BLaER1 treated with 17β-estradiol and CSF1 and Interleukin-3, amounts not matched to agents 10 nM and 100 nM (cell line): ENCODE data around the gene LCLAT1.
"Not testable (repeated sequence)": the region's sequence is repeated elsewhere in the genome, so short reads cannot be mapped to it uniquely, and the experiment has no call there.

Experiments used
- H3K27ac ChIP-seq, 11 experiments: shearing (Covaris generic); formaldehyde crosslinking; 2 replicates each; pipeline ENCODE4 v1.8.1; 2022
- H3K27me3 ChIP-seq, 11 experiments: shearing (Covaris generic); formaldehyde crosslinking; 2 replicates each; pipeline ENCODE4 v1.8.1; 2022
- H3K36me3 ChIP-seq, 11 experiments: shearing (Covaris generic); formaldehyde crosslinking; 2 replicates each; pipeline ENCODE4 v1.8.1; 2022
- H3K4me1 ChIP-seq, 10 experiments: shearing (Covaris generic); formaldehyde crosslinking; 2 replicates each; pipeline ENCODE4 v1.8.1; 2022
- H3K4me2 ChIP-seq, 11 experiments: shearing (Covaris generic); formaldehyde crosslinking; 2 replicates each; pipeline ENCODE4 v1.8.1; 2022
- H3K4me3 ChIP-seq, 10 experiments: shearing (Covaris generic); formaldehyde crosslinking; 2 replicates each; pipeline ENCODE4 v1.8.1; 2022
- H3K9ac ChIP-seq, 11 experiments: shearing (Covaris generic); formaldehyde crosslinking; 2 replicates each; pipeline ENCODE4 v1.8.1; 2022
- H3K9me3 ChIP-seq, 11 experiments: shearing (Covaris generic); formaldehyde crosslinking; replicated peaks in 1 of 11; 2 replicates each; pipeline ENCODE4 v1.8.1; 2022
- H4K20me1 ChIP-seq, 11 experiments: shearing (Covaris generic); formaldehyde crosslinking; 2 replicates each; pipeline ENCODE4 v1.8.1; 2022
- Cebpa-rat ChIP-seq, 11 experiments: shearing (Covaris generic); IDR thresholded peaks; 2 replicates each; pipeline ENCODE4 v1.8.1; 2022

LCLAT1 gene

DNA sequence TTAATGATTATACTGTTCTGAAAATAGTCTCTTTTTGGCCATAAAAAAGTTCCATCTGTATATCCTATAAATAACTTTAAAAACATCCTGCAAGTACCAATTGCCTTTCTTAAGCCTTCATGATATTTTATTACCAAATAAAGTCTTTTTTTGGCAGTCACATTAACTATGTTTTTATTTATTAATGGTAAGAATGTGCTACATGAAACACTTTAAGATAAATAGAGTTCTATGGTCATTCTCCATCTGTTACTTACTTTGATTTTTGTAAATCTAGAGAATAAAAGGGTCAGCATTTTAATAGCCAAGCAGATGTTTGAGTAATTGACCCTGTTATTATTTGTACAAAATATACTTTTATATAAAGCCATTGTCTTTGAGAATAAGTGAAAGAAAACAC, 52.6 kb downstream of the LCLAT1 start:
- Histone ChIP-seq H3K4me3 (no peak overlapping the region), H3K9me3 (peaks cover 77 to 86% (median 83%) of the 10 kb centered on the region in 11 experiments)
- TF ChIP-seq Cebpa-rat (IDR thresholded peaks at IDR 0.05): no peak

DNA sequence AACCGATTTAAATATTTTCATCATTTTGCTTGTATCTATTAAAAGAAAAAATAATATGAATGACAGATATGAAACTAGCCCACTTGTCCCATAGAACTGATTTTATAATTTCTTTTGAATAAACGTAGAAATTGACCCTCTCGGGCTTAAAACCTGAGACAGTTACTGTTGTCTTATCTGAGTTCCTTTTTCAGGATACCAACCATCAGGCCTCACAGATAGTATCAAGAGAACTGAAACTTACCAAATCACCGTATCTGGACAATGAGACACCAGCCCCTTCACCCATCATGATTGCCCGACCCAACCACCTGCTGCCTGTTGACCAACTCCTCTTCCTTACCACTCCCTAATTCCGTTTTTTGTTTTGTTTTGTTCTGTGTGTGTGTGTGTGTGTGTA, 53.7 kb downstream of the LCLAT1 start:
- no peak overlapping the region for H3K27ac ChIP-seq
- H3K36me3 ChIP-seq: peaks cover 26 to 65% (median 49%) of the 10 kb centered on the region in 11 experiments
- H3K4me1 ChIP-seq: peaks cover 25 to 40% (median 27%) of the 10 kb centered on the region in 10 experiments
- no peaks in the 10 kb centered on the region for H3K27me3 ChIP-seq
- no peak overlapping the region for H3K4me2 ChIP-seq
- H4K20me1 ChIP-seq: no peaks in the 10 kb centered on the region
- H3K9me3 ChIP-seq: peaks cover 73 to 78% (median 74%) of the 10 kb centered on the region in 11 experiments
- no peak for TF ChIP-seq Cebpa-rat (IDR thresholded peaks at IDR 0.05)
- no peak overlapping the region for H3K9ac ChIP-seq
- no peak overlapping the region for H3K4me3 ChIP-seq

More for the DNA sequence above, 52.6 kb downstream of the LCLAT1 start:
- H3K9ac ChIP-seq: no peak overlapping the region
- peaks cover 26 to 65% (median 49%) of the 10 kb centered on the region in 11 experiments for H3K36me3 ChIP-seq
- H3K4me2 ChIP-seq: no peak overlapping the region
- H3K27me3 ChIP-seq: no peaks in the 10 kb centered on the region
- peaks cover 24 to 45% (median 27%) of the 10 kb centered on the region in 10 experiments for H3K4me1 ChIP-seq
- no peak overlapping the region for H3K27ac ChIP-seq
- no peaks in the 10 kb centered on the region for H4K20me1 ChIP-seq

GRCh38 chr2:30502310-30502709, 55.3 kb downstream of the LCLAT1 start:
- Histone ChIP-seq H3K27me3 (no peaks in the 10 kb centered on the region), H3K36me3 (peaks cover 26 to 52% (median 40%) of the 10 kb centered on the region in 11 experiments), H3K4me1 (peaks cover 17 to 26% (median 21%) of the 10 kb centered on the region in 10 experiments), H3K4me2 (no peak overlapping the region), H3K4me3 (no peak overlapping the region), H3K9ac (no peak overlapping the region), H3K9me3 (peaks cover 60 to 67% (median 61%) of the 10 kb centered on the region in 11 experiments), H3K27ac (no peak overlapping the region), H4K20me1 (no peaks in the 10 kb centered on the region)
- TF ChIP-seq Cebpa-rat (IDR thresholded peaks at IDR 0.05): no peak

GRCh38 chr2:30503007-30503694, 56.1 kb downstream of the LCLAT1 start:
- no peaks in the 10 kb centered on the region for H3K27me3 ChIP-seq
- no peak for TF ChIP-seq Cebpa-rat (IDR thresholded peaks at IDR 0.05)
- peaks cover 17 to 26% (median 21%) of the 10 kb centered on the region in 10 experiments for H3K4me1 ChIP-seq
- H3K4me2 ChIP-seq: peak overlapping the region; percentile 4 to 54 (median 28); a peak in 18 of 22 replicates
- peak overlapping the region in 1 of 11 experiments; percentile 46; a peak in 1 of 22 replicates for H3K9ac ChIP-seq
- no peak overlapping the region for H3K4me3 ChIP-seq
- no peaks in the 10 kb centered on the region for H4K20me1 ChIP-seq
- H3K9me3 ChIP-seq: peaks cover 60 to 67% (median 61%) of the 10 kb centered on the region in 11 experiments
- H3K27ac ChIP-seq: peak overlapping the region in 8 of 11 experiments; percentile 6 to 44 (median 22); a peak in 9 of 22 replicates
- peaks cover 20 to 50% (median 39%) of the 10 kb centered on the region in 11 experiments for H3K36me3 ChIP-seq

DNA sequence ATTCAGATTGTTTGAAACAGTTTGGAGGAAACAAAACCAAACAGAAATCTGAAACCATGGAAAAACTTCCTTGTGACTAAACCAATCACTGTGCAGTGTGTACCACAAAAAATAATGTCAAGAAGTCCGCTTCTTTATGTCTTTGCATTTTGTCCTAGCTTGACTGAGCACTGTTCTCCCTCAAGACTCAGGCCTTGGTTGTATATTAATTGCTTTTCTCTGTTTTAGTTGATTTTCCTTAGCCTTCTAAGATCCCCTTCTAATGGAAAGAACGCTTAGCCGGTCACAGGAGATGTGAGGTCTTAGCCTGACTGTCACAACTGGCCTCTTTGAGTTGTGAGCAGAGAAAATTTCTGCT, 56.6 kb downstream of the LCLAT1 start:
- Histone ChIP-seq H3K9ac (peak overlapping the region in 1 of 11 experiments; percentile 46; a peak in 1 of 22 replicates), H3K4me2 (peak overlapping the region in 10 of 11 experiments; percentile 10 to 55 (median 32); a peak in 15 of 22 replicates), H3K27ac (peak overlapping the region in 9 of 11 experiments; percentile 6 to 44 (median 20); a peak in 10 of 22 replicates), H3K4me1 (peaks cover 17 to 26% (median 21%) of the 10 kb centered on the region in 10 experiments), H4K20me1 (no peaks in the 10 kb centered on the region), H3K4me3 (no peak overlapping the region), H3K9me3 (peaks cover 60 to 67% (median 61%) of the 10 kb centered on the region in 11 experiments), H3K27me3 (no peaks in the 10 kb centered on the region), H3K36me3 (peaks cover 19 to 45% (median 35%) of the 10 kb centered on the region in 11 experiments)
- no peak for TF ChIP-seq Cebpa-rat (IDR thresholded peaks at IDR 0.05)

DNA sequence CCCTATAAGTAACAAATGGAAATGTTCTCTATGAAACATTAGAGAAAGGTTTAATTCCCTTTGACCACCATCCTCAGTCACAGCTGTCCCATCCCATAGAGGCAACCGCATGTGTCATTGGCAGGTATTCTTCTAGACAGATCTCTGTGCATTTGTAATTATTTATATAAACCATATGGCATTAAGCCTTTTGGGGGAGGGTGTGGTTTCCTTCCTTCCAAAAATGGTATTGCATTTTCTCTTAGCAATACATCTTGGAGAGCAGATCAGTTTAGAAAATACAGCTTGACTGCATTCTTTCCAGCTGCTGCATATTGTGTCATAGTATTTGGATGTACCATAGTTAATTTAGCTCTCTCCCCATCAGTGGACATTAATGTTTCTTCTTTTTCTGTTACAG, 57.7 kb downstream of the LCLAT1 start:
- H3K36me3 ChIP-seq: peaks cover 18 to 35% (median 27%) of the 10 kb centered on the region in 11 experiments
- H3K9me3 ChIP-seq: peaks cover 51 to 67% (median 56%) of the 10 kb centered on the region in 11 experiments
- H4K20me1 ChIP-seq: 0 out of 22 replicates have a peak, but pooled peaks cover 0 to 4% (median 0%) of the 10 kb centered on the region in 11 experiments
- no peak overlapping the region for H3K9ac ChIP-seq
- no peak for TF ChIP-seq Cebpa-rat (IDR thresholded peaks at IDR 0.05)
- peaks cover 17 to 26% (median 21%) of the 10 kb centered on the region in 10 experiments for H3K4me1 ChIP-seq
- no peaks in the 10 kb centered on the region for H3K27me3 ChIP-seq
- H3K27ac ChIP-seq: peak overlapping the region in 1 of 11 experiments; percentile 33; a peak in 1 of 22 replicates
- H3K4me3 ChIP-seq: no peak overlapping the region
- peak overlapping the region in 4 of 11 experiments; percentile 18 to 45 (median 21); a peak in 4 of 22 replicates for H3K4me2 ChIP-seq

- Histone ChIP-seq H3K9ac (no peak overlapping the region), H4K20me1 (0 out of 22 replicates have a peak, but pooled peaks cover 0 to 4% (median 0%) of the 10 kb centered on the region in 11 experiments), H3K4me1 (peaks cover 17 to 26% (median 21%) of the 10 kb centered on the region in 10 experiments), H3K27ac (no peak overlapping the region), H3K9me3 (peaks cover 42 to 62% (median 47%) of the 10 kb centered on the region in 11 experiments), H3K4me2 (no peak overlapping the region), H3K27me3 (no peaks in the 10 kb centered on the region), H3K36me3 (peaks cover 14 to 31% (median 22%) of the 10 kb centered on the region in 11 experiments), H3K4me3 (no peak overlapping the region)
- no peak for TF ChIP-seq Cebpa-rat (IDR thresholded peaks at IDR 0.05)
Observed at GRCh38 chr2:30505500-30506180, 58.6 kb downstream of the LCLAT1 start.

GRCh38 chr2:30507460-30507859, 60.4 kb downstream of the LCLAT1 start:
- H3K27ac ChIP-seq, H3K9ac ChIP-seq, H3K4me2 ChIP-seq, H3K4me3 ChIP-seq, H4K20me1 ChIP-seq, H3K27me3 ChIP-seq: not testable (repeated sequence)
- Histone ChIP-seq H3K4me1 (peaks cover 17 to 31% (median 22%) of the 10 kb centered on the region in 10 experiments), H3K9me3 (peaks cover 24 to 44% (median 28%) of the 10 kb centered on the region in 11 experiments), H3K36me3 (peaks cover 3 to 17% (median 8%) of the 10 kb centered on the region in 11 experiments; a peak in 9 of 22 replicates)

DNA sequence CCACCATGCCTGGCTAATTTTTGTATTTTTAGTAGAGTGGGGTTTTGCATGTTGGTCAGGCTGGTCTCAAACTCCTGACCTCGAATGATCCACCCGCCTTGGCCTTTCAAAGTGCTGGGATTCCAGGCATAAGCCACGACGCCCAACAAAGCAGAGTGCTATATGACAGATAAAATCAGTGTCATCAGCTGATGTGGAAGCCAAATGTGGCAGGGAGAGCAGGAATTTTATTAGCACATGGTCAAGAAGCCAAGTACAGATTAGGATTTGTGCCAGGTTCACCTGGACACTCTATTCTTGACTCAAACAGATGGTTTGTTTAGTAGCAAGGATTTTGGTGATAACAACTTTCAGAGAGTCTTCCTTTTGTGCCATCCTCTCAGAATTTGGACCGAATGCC, 62.7 kb downstream of the LCLAT1 start:
- Histone ChIP-seq H3K4me1 (peaks cover 3 to 12% (median 4%) of the 10 kb centered on the region in 10 experiments; a peak in 14 of 20 replicates), H3K4me3 (no peak overlapping the region), H3K4me2 (no peak overlapping the region)

More for the DNA sequence above, 62.7 kb downstream of the LCLAT1 start:
- TF ChIP-seq Cebpa-rat (IDR thresholded peaks at IDR 0.05): no peak
- peaks cover 0 to 8% (median 0%) of the 10 kb centered on the region in 11 experiments; a peak in 1 of 22 replicates for H4K20me1 ChIP-seq
- no peaks in the 10 kb centered on the region for H3K27me3 ChIP-seq
- peaks cover 18 to 37% (median 23%) of the 10 kb centered on the region in 11 experiments for H3K9me3 ChIP-seq
- H3K27ac ChIP-seq: no peak overlapping the region
- H3K9ac ChIP-seq: no peak overlapping the region
- peaks cover 0 to 17% (median 7%) of the 10 kb centered on the region in 11 experiments; a peak in 9 of 22 replicates for H3K36me3 ChIP-seq
